Transverse colon (tissue), 4 donors: Measurements from ENCODE around the gene PIEZO1. TPM values are rescaled to one million over a fixed set of nuclear protein-coding genes. Genes with fewer than 3 reads are reported as not detected.

Experiments used
- DNase-seq: peaks from one replicate; pipeline ENCODE4 v3.0.0-alpha.2; 2019
- H3K27ac ChIP-seq, 4 donors: fragments of 200-600 bp; sonication (generic); 2 replicates each; pipeline ENCODE4 v1.5.1; 2016 to 2018; ENCODE audit warnings: inconsistent platforms in 4 of 4
- H3K27me3 ChIP-seq: fragments of 200-600 bp; sonication (generic); 2 replicates; pipeline ENCODE4 v1.5.1; 2017; ENCODE audit warnings: inconsistent platforms
- H3K36me3 ChIP-seq, 4 donors: fragments of 200-600 bp; sonication (generic); 2 replicates each; pipeline ENCODE4 v1.5.1; 2017 to 2019; ENCODE audit warnings: inconsistent platforms in 4 of 4
- H3K4me1 ChIP-seq, 4 donors: fragments of 200-600 bp; sonication (generic); 2 replicates each; pipeline ENCODE4 v1.5.1; 2017 to 2020; ENCODE audit warnings: inconsistent platforms in 4 of 4
- H3K4me3 ChIP-seq, 4 donors: fragments of 200-600 bp; sonication (generic); 1 replicate in 1 of 4; 2 replicates in 3 of 4; pipeline versions ENCODE4 v1.5.1 to v1.6.1; 2017 to 2019; ENCODE audit warnings: inconsistent platforms in 4 of 4
- H3K9me3 ChIP-seq, 2 donors: fragments of 200-600 bp; sonication (generic); 2 replicates each; pipeline ENCODE4 v1.5.1; 2017 to 2019; ENCODE audit warnings: inconsistent platforms in 2 of 2
- CTCF ChIP-seq, 5 experiments: fragments of 200-600 bp in 3 of 5; fragments of 450-650 bp in 2 of 5; sonication (generic) in 3 of 5; IDR thresholded peaks; 1 replicate in 2 of 5; 2 replicates in 3 of 5; pipeline ENCODE4 v1.5.1; 2016 to 2017; ENCODE audit warnings: antibody characterized with exemption in 5 of 5, inconsistent platforms in 3 of 5, mild to moderate bottlenecking in 2 of 5, moderate library complexity in 1 of 5
- EP300 ChIP-seq: sonication (generic); formaldehyde crosslinking; IDR thresholded peaks from one replicate; pipeline ENCODE4 v1.6.1; 2017; ENCODE audit warnings: antibody characterized with exemption, low read depth
- POLR2A ChIP-seq: fragments of 450-650 bp; IDR thresholded peaks from one replicate; pipeline ENCODE4 v1.6.1; 2016; ENCODE audit warnings: antibody characterized with exemption, mild to moderate bottlenecking, moderate library complexity
- POLR2AphosphoS5 ChIP-seq, 3 donors: sonication (generic); formaldehyde crosslinking; IDR thresholded peaks; one replicate each; pipeline ENCODE4 v1.6.1; 2016; ENCODE audit warnings: antibody characterized with exemption in 3 of 3
- WGBS, 2 donors: methylation state at CpG; one replicate each; pipeline ENCODE4 v1.1.5; 2018; ENCODE audit warnings: low coverage in 1 of 2; 5-methylcytosine and 5-hydroxymethylcytosine counted together
- in situ Hi-C, 4 donors: fragments of 200-750 bp; cut with MboI; loops; one replicate each; pipeline versions ENCODE4 v1.15.0 to v1.15.1; 2017; ENCODE audit warnings: low sequenced_read_pairs in 3 of 4, low pct_ligation_motif_present in 1 of 4, low pct_unique_long_range_greater_than_20kb in 1 of 4
- intact Hi-C: fragments of 100-400 bp; cut with DNase I; formaldehyde crosslinking; loops from one replicate; pipeline ENCODE4 v1.15.1; 2023; ENCODE audit warnings: low total_unique reads
- total RNA-seq, 4 donors: library from RNA; depleted of rRNA; stranded (reverse); fragments of >200 nt; gene quantifications; one replicate each; pipeline ENCODE4 v1.1.0, GENCODE V29; 2016

Gene PIEZO1
- total RNA-seq, 4 donors from 2014 or later = 133 to 546 (median 179) TPM

- peaks cover 0 to 86% (median 23%) of the 10 kb centered on the region in 4 donors for H3K36me3 ChIP-seq
- intact Hi-C loops = no loop called here
These were observed 64.5 kb downstream of the PIEZO1 start for GRCh38 chr16:88720396-88720970.

GRCh38 chr16:88719933-88720296 lies 65.1 kb downstream of the PIEZO1 start:
- H3K27ac ChIP-seq = peak overlapping the region in 1 of 4 donors; percentile 55
- H3K36me3 ChIP-seq = peaks cover 0 to 86% (median 21%) of the 10 kb centered on the region in 4 donors

More at GRCh38 chr16:88720396-88720970, 64.5 kb downstream of the PIEZO1 start:
- Histone ChIP-seq H3K4me3 (no peak overlapping the region), H3K4me1 (no peaks in the 10 kb centered on the region), H3K27ac (no peak overlapping the region), H3K27me3 (no peaks in the 10 kb centered on the region), H3K9me3 (no peaks in the 10 kb centered on the region)
- no peak for DNase-seq
- in situ Hi-C loops = no loop called here
- TF ChIP-seq POLR2A (no peak), EP300 (no peak), POLR2AphosphoS5 (IDR thresholded peaks at IDR 0.05) (no peak), CTCF (IDR thresholded peaks at IDR 0.05) (no peak)
- WGBS, 2 donors = 91% methylated on average over 23 of the region's 23 CpGs; no CpG with 5 or more reads in 1 of the 2 donors

GRCh38 chr16:88719267-88719932 lies 65.6 kb downstream of the PIEZO1 start:
- in situ Hi-C loops = no loop called here
- peak; percentile 30 for DNase-seq
- H3K36me3 ChIP-seq = peaks cover 0 to 86% (median 20%) of the 10 kb centered on the region in 4 donors

More at GRCh38 chr16:88719933-88720296, 65.1 kb downstream of the PIEZO1 start:
- no peaks in the 10 kb centered on the region for H3K4me1 ChIP-seq
- WGBS, 2 donors = 94% methylated on average over 14 of the region's 19 CpGs; no CpG with 5 or more reads in 1 of the 2 donors
- H3K9me3 ChIP-seq = no peaks in the 10 kb centered on the region
- in situ Hi-C loops = no loop called here
- no peak for DNase-seq
- TF ChIP-seq CTCF (IDR thresholded peaks at IDR 0.05) (no peak), POLR2A (no peak), POLR2AphosphoS5 (IDR thresholded peaks at IDR 0.05) (no peak), EP300 (no peak)
- intact Hi-C loops = no loop called here
- H3K27me3 ChIP-seq = no peaks in the 10 kb centered on the region
- no peak overlapping the region for H3K4me3 ChIP-seq

More at GRCh38 chr16:88719267-88719932, 65.6 kb downstream of the PIEZO1 start:
- TF ChIP-seq CTCF (IDR thresholded peaks at IDR 0.05) (no peak), POLR2AphosphoS5 (IDR thresholded peaks at IDR 0.05) (peak in 2 of 3 donors; percentile 15 to 61), POLR2A (no peak)
- whole genome bisulfite sequencing, 2 donors = 86% methylated on average over 22 of the region's 29 CpGs; no CpG with 5 or more reads in 1 of the 2 donors
- no peaks in the 10 kb centered on the region for H3K9me3 ChIP-seq
- no peaks in the 10 kb centered on the region for H3K27me3 ChIP-seq
- no peak overlapping the region for H3K4me3 ChIP-seq
- intact Hi-C loops = no loop called here
- peak overlapping the region in 1 of 4 donors; percentile 55 for H3K27ac ChIP-seq
- no peaks in the 10 kb centered on the region for H3K4me1 ChIP-seq
